Activated CD8-positive, alpha-beta memory T cell treated with anti-CD3 and anti-CD28 coated beads, Interleukin-2, amount 10 ng/mL, durations not matched to agents 7 days and 5 days (primary cell): ENCODE data around the gene DOK7. TPM values are rescaled to one million over a fixed set of nuclear protein-coding genes. Genes with fewer than 3 reads are reported as not detected.

Source experiments
- ATAC-seq: fragments of 150-1000 bp; cut with Tn5 transposase; one replicate; pipeline ENCODE4 v1.10.0; 2021; ENCODE audit warnings: moderate library complexity
- CTCF ChIA-PET: fragments of 350-600 bp; sonication (Branson Sonifier 250); formaldehyde crosslinking; loops from one replicate; lab custom pipeline; 2021; ENCODE audit warnings: antibody characterized with exemption; lab: Charles Lee
- DNase-seq: peaks from one replicate; pipeline ENCODE4 v3.0.0-alpha.2; 2020
- H3K27ac Mint-ChIP-seq: one replicate; pipeline ENCODE4 v1.8.0; 2021; ENCODE audit warnings: mild to moderate bottlenecking, mixed read lengths
- H3K27me3 Mint-ChIP-seq: one replicate; pipeline ENCODE4 v1.8.0; 2021; ENCODE audit warnings: mixed read lengths
- H3K36me3 Mint-ChIP-seq: one replicate; pipeline ENCODE4 v1.8.0; 2021; ENCODE audit warnings: mild to moderate bottlenecking, mixed read lengths
- H3K4me1 Mint-ChIP-seq: one replicate; pipeline ENCODE4 v1.8.0; 2021; ENCODE audit warnings: mixed read lengths
- H3K4me3 Mint-ChIP-seq: one replicate; pipeline ENCODE4 v1.8.0; 2021; ENCODE audit warnings: mild to moderate bottlenecking, moderate library complexity, mixed read lengths
- H3K9me3 Mint-ChIP-seq: one replicate; pipeline ENCODE4 v1.8.0; 2022; ENCODE audit warnings: low read depth, mixed read lengths
- total RNA-seq, 2 experiments: library from RNA; stranded (reverse); gene quantifications; one replicate each; pipeline ENCODE4 v1.2.3, GENCODE V29; 2021

The DOK7 gene
- total RNA-seq, 2 experiments from 2014 or later, result not detected

DNA sequence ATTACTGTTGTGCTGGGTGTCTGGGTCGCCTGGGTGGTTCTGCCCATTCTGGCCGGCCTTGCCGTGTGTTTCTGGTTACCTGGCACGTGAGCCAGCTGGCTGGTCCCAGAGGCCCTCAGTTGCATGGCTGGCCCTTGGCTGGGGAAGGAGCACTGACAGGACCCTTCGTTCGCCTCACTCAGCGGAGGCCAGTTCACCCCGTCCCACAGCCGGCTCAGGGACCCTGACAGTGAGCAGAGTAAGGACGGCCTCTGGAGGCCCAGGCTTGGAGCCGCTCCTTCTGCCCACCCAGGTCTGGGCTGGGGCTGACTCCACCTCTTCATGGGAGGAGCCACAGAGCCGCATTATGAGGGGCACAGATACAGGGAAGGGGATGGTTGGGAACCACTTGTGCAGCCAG is 41.6 kb upstream of the DOK7 start:
- H3K27me3 Mint-ChIP-seq, result no peaks in the 10 kb centered on the region
- no peaks in the 10 kb centered on the region for H3K9me3 Mint-ChIP-seq
- ATAC-seq (no peak), DNase-seq (no peak)
- CTCF ChIA-PET, result interaction anchor here (1.2 kb wide), 1 partner anchor 299 kb away, joined by 3 read pairs; no protein-coding TSS in a partner anchor
- no peak overlapping the region for H3K27ac Mint-ChIP-seq
- H3K4me3 Mint-ChIP-seq, result no peak overlapping the region
- no peaks in the 10 kb centered on the region for H3K36me3 Mint-ChIP-seq
- no peaks in the 10 kb centered on the region for H3K4me1 Mint-ChIP-seq

DNA sequence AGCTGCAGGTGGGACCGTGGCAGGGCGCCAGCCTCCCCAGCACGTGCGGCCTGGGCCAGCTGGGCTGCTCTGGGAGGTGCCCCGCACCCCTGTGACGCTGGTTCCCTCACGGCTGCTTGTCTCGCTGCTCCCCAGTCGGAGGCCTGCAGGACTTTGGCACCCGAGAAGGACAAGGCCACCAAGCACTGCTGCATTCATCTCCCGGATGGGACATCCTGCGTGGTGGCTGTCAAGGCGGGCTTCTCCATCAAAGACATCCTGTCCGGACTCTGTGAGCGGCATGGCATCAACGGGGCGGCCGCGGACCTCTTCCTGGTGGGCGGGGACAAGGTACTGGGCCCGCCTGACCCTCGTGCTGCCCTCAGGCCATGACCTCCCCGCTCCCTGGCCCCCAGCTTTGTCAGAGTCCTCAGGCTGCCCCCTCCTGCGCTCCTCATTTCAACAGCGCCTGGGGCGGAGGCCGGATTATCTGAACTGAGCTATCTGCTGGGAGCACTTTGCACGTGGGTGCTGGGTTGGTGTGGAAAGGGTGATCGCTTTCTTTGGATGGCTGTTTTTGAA is 40.8 kb upstream of the DOK7 start:
- Mint-ChIP-seq H3K9me3 (no peaks in the 10 kb centered on the region), H3K4me3 (no peak overlapping the region), H3K27ac (no peak overlapping the region), H3K4me1 (no peaks in the 10 kb centered on the region), H3K27me3 (no peaks in the 10 kb centered on the region), H3K36me3 (no peaks in the 10 kb centered on the region)
- no peak for DNase-seq
- ATAC-seq, result no peak
- CTCF ChIA-PET, result no interaction called here

- H3K4me3 Mint-ChIP-seq, result no peak overlapping the region
- no peaks in the 10 kb centered on the region for H3K4me1 Mint-ChIP-seq
- no peaks in the 10 kb centered on the region for H3K9me3 Mint-ChIP-seq
- CTCF ChIA-PET, result no interaction called here
- H3K27ac Mint-ChIP-seq, result no peak overlapping the region
- no peaks in the 10 kb centered on the region for H3K27me3 Mint-ChIP-seq
- H3K36me3 Mint-ChIP-seq, result no peaks in the 10 kb centered on the region
- DNase-seq (no peak), ATAC-seq (no peak)
These were observed 40.3 kb upstream of the DOK7 start for GRCh38 chr4:3422808-3423297.

DNA sequence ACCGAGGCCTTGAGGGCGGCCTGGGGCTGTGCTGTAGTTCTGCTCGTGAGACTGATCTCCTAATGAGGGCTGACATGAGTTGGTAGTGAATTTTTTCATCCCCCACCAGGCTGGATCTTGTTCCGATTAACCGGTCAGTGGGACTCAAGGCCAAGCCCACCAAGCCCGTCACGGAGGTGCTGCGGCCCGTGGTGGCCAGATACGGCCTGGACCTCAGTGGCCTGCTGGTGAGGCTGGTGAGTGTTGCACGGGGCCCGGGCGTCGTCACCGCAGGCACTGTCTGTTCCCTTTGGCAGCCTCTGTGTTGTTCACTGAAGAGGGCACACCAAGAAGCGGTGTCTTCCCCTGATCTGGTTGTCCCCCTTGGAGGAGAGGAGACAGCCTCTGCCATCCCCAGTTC is 39.7 kb upstream of the DOK7 start:
- ATAC-seq (no peak), DNase-seq (no peak)
- no peaks in the 10 kb centered on the region for H3K4me1 Mint-ChIP-seq
- H3K4me3 Mint-ChIP-seq, result no peak overlapping the region
- no peaks in the 10 kb centered on the region for H3K36me3 Mint-ChIP-seq
- CTCF ChIA-PET, result no interaction called here
- H3K9me3 Mint-ChIP-seq, result no peaks in the 10 kb centered on the region
- H3K27me3 Mint-ChIP-seq, result no peaks in the 10 kb centered on the region
- H3K27ac Mint-ChIP-seq, result no peak overlapping the region

DNA sequence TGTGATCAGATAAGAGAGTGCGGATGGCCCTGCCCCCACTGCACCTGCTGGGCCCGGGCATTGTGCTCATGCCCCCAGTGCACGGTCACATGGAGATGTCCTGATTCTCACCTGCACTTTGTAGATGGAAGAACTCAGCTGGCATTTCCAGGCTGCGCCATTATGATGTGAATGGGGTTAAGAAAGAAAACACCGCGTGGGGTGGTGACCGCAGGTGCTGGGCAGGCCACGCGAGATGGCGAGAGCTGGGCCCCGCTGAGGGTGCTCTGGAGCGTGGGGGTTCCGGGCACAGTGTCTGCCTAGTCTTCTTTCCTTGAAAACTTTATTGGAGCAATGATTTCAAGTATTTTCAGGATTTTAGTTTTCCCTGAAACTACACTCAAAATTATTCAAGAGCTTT is 39.2 kb upstream of the DOK7 start:
- no peak overlapping the region for H3K4me3 Mint-ChIP-seq
- ATAC-seq (no peak), DNase-seq (no peak)
- H3K4me1 Mint-ChIP-seq, result no peaks in the 10 kb centered on the region
- H3K36me3 Mint-ChIP-seq, result no peaks in the 10 kb centered on the region
- H3K9me3 Mint-ChIP-seq, result no peaks in the 10 kb centered on the region
- H3K27me3 Mint-ChIP-seq, result no peaks in the 10 kb centered on the region
- CTCF ChIA-PET, result no interaction called here
- H3K27ac Mint-ChIP-seq, result no peak overlapping the region

DNA sequence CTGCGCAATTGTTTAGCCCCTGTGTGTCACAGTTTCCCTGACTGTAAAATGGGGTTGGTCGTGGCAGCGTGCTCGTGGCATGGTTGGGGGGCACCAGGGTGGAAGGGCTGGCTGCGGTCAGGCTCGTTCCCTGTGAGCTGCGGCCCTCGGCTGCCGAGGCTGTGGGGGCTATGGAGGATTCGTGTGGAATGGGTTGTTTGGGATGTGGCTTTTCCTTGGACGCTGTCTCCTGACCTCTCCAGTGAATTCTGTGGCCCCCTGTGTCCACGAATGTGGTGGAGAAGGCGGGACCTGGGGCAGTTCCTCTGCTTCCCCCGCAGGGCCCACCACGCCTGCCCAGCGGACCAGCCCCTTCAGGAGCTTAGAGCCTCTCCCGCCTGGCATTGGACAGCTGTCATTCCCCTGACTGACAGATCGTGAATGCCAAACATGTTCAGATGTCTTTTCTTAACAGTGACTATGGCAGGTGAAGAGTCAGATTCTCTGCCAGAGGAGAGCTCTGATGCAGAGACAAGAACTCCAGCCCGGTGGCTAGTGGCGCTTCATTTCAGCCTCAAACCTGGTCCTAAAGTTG is 38.5 kb upstream of the DOK7 start:
- Mint-ChIP-seq H3K4me3 (no peak overlapping the region), H3K9me3 (no peaks in the 10 kb centered on the region), H3K27ac (no peak overlapping the region), H3K4me1 (no peaks in the 10 kb centered on the region), H3K27me3 (no peaks in the 10 kb centered on the region), H3K36me3 (no peaks in the 10 kb centered on the region)
- no peak for ATAC-seq
- CTCF ChIA-PET, result interaction anchor here (0.9 kb wide), 1 partner anchor 19 kb away, joined by 4 read pairs; no protein-coding TSS in a partner anchor
- DNase-seq, result no peak

DNA sequence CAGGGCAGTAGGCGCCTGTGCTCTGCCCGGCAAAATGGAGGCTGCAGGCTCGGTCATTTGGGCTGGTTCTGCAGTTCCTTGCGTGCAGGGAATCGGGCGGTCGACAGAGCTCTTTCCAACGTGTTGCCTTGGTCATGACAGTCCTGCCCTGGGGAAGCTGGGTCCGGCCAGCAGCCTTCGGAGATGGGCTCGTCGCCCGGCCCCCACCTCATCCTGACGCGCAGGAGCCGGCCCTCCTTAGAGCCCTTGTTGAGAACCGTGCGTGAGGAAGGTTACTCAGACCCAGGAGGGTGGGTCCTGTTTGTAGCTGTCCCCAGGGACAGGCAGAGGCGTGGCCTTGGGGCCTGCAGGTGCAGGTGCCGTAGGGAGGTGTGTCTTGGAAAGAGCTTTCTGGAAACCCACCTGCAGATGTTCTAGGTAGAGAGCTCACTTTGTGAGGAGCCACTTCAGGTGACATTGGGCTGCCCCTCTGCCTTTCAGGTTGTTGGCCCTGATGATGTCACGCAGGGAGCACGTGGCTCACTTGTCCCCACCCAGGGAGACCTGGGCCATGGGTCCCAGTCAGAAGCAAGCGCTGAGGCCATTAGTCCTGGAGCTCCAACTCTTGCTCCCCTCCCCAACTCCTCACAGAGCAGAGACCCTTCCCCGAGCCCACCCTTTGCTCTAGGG is 36.5 kb upstream of the DOK7 start:
- Mint-ChIP-seq H3K4me3 (no peak overlapping the region), H3K4me1 (no peaks in the 10 kb centered on the region), H3K36me3 (no peaks in the 10 kb centered on the region), H3K27me3 (no peaks in the 10 kb centered on the region), H3K27ac (no peak overlapping the region), H3K9me3 (no peaks in the 10 kb centered on the region)
- CTCF ChIA-PET, result no interaction called here
- no peak for ATAC-seq
- DNase-seq, result no peak

GRCh38 chr4:3427134-3427476 is 36.0 kb upstream of the DOK7 start:
- Mint-ChIP-seq H3K36me3 (no peaks in the 10 kb centered on the region), H3K4me1 (no peaks in the 10 kb centered on the region), H3K27me3 (no peaks in the 10 kb centered on the region), H3K9me3 (no peaks in the 10 kb centered on the region), H3K4me3 (no peak overlapping the region), H3K27ac (no peak overlapping the region)
- DNase-seq (no peak), ATAC-seq (no peak)
- CTCF ChIA-PET, result no interaction called here

- H3K27me3 Mint-ChIP-seq, result no peaks in the 10 kb centered on the region
- H3K4me3 Mint-ChIP-seq, result no peak overlapping the region
- CTCF ChIA-PET, result interaction anchor here (0.8 kb wide), 1 partner anchor 54 kb away, joined by 3 read pairs; no protein-coding TSS in a partner anchor
- no peak overlapping the region for H3K27ac Mint-ChIP-seq
- no peaks in the 10 kb centered on the region for H3K36me3 Mint-ChIP-seq
- ATAC-seq (no peak), DNase-seq (no peak)
- no peaks in the 10 kb centered on the region for H3K9me3 Mint-ChIP-seq
- no peaks in the 10 kb centered on the region for H3K4me1 Mint-ChIP-seq
These were observed 35.2 kb upstream of the DOK7 start for GRCh38 chr4:3427706-3428446.

GRCh38 chr4:3429651-3430050 is 33.5 kb upstream of the DOK7 start:
- Mint-ChIP-seq H3K4me3 (no peak overlapping the region), H3K27ac (no peak overlapping the region), H3K4me1 (no peaks in the 10 kb centered on the region), H3K9me3 (no peaks in the 10 kb centered on the region), H3K36me3 (no peaks in the 10 kb centered on the region), H3K27me3 (no peaks in the 10 kb centered on the region)
- DNase-seq (no peak), ATAC-seq (no peak)
- CTCF ChIA-PET, result interaction anchor here (0.7 to 1.2 kb wide), 2 partner anchors 14 to 51 kb away, joined by 3 to 4 read pairs; no protein-coding TSS in a partner anchor

GRCh38 chr4:3430524-3430923 is 32.6 kb upstream of the DOK7 start:
- H3K27ac Mint-ChIP-seq, result no peak overlapping the region
- DNase-seq (no peak), ATAC-seq (no peak)
- H3K9me3 Mint-ChIP-seq, result no peaks in the 10 kb centered on the region
- CTCF ChIA-PET, result no interaction called here
- H3K27me3 Mint-ChIP-seq, result no peaks in the 10 kb centered on the region
- H3K4me3 Mint-ChIP-seq, result no peak overlapping the region
- no peaks in the 10 kb centered on the region for H3K36me3 Mint-ChIP-seq
- H3K4me1 Mint-ChIP-seq, result no peaks in the 10 kb centered on the region

- no peak for DNase-seq
- Mint-ChIP-seq H3K36me3 (no peaks in the 10 kb centered on the region), H3K27ac (no peak overlapping the region), H3K27me3 (no peaks in the 10 kb centered on the region), H3K4me3 (no peak overlapping the region), H3K9me3 (no peaks in the 10 kb centered on the region), H3K4me1 (no peaks in the 10 kb centered on the region)
- CTCF ChIA-PET, result no interaction called here
- no peak for ATAC-seq
These were observed 31.6 kb upstream of the DOK7 start for GRCh38 chr4:3431446-3431993.

- no peak for ATAC-seq
- CTCF ChIA-PET, result no interaction called here
- Mint-ChIP-seq H3K36me3 (no peaks in the 10 kb centered on the region), H3K4me1 (no peaks in the 10 kb centered on the region), H3K27me3 (no peaks in the 10 kb centered on the region), H3K27ac (no peak overlapping the region), H3K4me3 (no peak overlapping the region), H3K9me3 (no peaks in the 10 kb centered on the region)
- no peak for DNase-seq
These were observed 30.7 kb upstream of the DOK7 start for GRCh38 chr4:3432381-3432790.
